ENCODE measurements around the gene MYO19.

GRCh38 chr17:36583787-36584186 lies 49.1 kb upstream of the MYO19 start:
- TF ChIP-seq EZH2phosphoT487 (IDR thresholded peaks at IDR 0.05; ENCODE audit: insufficient read depth, low read depth) (no peak), EZH2 (IDR thresholded peaks at IDR 0.05; ENCODE audit: insufficient read depth, poor library complexity, severe bottlenecking) (no peak)

Data from GM23248 (cell line).